Liver (tissue), 2 donors: ENCODE measurements around the gene TSTD1.

Experiments used
- TF ChIP-seq, protein P1 (sequence below): IDR thresholded peaks from 2 replicates; pipeline ENCODE4 v1.6.1; 2016; ENCODE audit warnings: antibody characterized with exemption
- TF ChIP-seq, protein P2 (sequence below): fragments of 150-350 bp; IDR thresholded peaks from 2 replicates; pipeline ENCODE4 v1.5.1; 2017; ENCODE audit warnings: improper control_type of control experiment, low read depth, low read length; ENCODE audit not compliant: missing input control
- donor health status: healthy.

DNA sequence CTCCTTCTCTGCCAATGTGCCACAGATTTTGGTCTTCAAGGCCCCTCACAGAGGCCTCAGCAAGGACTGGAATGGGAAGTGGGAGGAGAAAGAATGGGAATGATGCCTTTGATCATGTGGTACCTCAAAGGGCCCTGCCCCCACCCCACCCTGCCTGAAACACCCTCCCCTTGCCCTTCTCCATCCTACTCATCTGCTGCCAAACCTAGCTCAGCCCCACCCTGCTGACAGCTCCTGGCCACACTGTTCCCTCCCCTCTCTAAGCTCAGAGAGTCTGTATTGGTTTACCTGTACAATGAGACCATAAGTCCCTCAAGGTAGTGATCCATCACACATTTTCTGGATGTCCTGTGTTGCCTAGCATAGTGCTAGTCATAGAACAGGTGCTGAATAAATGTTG is 37.6 kb upstream of the TSTD1 start:
- TF ChIP-seq, protein P1, sequence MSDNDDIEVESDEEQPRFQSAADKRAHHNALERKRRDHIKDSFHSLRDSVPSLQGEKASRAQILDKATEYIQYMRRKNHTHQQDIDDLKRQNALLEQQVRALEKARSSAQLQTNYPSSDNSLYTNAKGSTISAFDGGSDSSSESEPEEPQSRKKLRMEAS: no peak
- TF ChIP-seq, protein P2, sequence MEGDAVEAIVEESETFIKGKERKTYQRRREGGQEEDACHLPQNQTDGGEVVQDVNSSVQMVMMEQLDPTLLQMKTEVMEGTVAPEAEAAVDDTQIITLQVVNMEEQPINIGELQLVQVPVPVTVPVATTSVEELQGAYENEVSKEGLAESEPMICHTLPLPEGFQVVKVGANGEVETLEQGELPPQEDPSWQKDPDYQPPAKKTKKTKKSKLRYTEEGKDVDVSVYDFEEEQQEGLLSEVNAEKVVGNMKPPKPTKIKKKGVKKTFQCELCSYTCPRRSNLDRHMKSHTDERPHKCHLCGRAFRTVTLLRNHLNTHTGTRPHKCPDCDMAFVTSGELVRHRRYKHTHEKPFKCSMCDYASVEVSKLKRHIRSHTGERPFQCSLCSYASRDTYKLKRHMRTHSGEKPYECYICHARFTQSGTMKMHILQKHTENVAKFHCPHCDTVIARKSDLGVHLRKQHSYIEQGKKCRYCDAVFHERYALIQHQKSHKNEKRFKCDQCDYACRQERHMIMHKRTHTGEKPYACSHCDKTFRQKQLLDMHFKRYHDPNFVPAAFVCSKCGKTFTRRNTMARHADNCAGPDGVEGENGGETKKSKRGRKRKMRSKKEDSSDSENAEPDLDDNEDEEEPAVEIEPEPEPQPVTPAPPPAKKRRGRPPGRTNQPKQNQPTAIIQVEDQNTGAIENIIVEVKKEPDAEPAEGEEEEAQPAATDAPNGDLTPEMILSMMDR: no peak
